SU-DHL-6 (cell line): ENCODE data around the gene ASTN2.

ENCODE experiments used
- H2AFZ ChIP-seq: fragments of 200-600 bp; sonication (generic); 2 replicates; pipeline ENCODE4 v1.6.1; 2014; ENCODE audit warnings: low read depth, mild to moderate bottlenecking, moderate library complexity, mixed read lengths, antibody characterized with exemption, low read length; ENCODE audit not compliant: severe bottlenecking
- H3F3A ChIP-seq: fragments of 200-600 bp; shearing (Covaris generic); 2 replicates; pipeline ENCODE4 v1.6.0; 2016; ENCODE audit warnings: antibody characterized with exemption, mild to moderate bottlenecking; ENCODE audit not compliant: insufficient read depth
- H3K27ac ChIP-seq: fragments of 200-600 bp; sonication (generic); 2 replicates; pipeline ENCODE4 v1.5.1; 2016; ENCODE audit warnings: low read depth, mild to moderate bottlenecking, low read length, moderate library complexity, mixed read lengths
- H3K27me3 ChIP-seq: fragments of 200-600 bp; sonication (generic), shearing (Covaris generic); 2 replicates; pipeline ENCODE4 v1.6.0; 2014; ENCODE audit warnings: mild to moderate bottlenecking, low read length
- H3K36me3 ChIP-seq: fragments of 200-600 bp; sonication (generic); 2 replicates; pipeline ENCODE4 v1.6.1; 2014; ENCODE audit warnings: mild to moderate bottlenecking, low read length, mixed read lengths
- H3K4me2 ChIP-seq: fragments of 300-600, 200-600 bp; shearing (Covaris generic), sonication (generic); 2 replicates; pipeline ENCODE4 v1.6.0; 2014; ENCODE audit warnings: low read length, low read depth, mild to moderate bottlenecking; ENCODE audit not compliant: poor library complexity, severe bottlenecking
- H3K4me3 ChIP-seq: fragments of 200-600 bp; sonication (generic); 2 replicates; pipeline ENCODE4 v1.5.1; 2014; ENCODE audit warnings: antibody characterized with exemption, low read length, mild to moderate bottlenecking, mixed read lengths; ENCODE audit not compliant: insufficient read depth, poor library complexity, severe bottlenecking
- H3K79me2 ChIP-seq: fragments of 200-600 bp; sonication (generic); 2 replicates; pipeline ENCODE4 v1.6.1; 2014; ENCODE audit warnings: mild to moderate bottlenecking, low read length, moderate library complexity; ENCODE audit not compliant: insufficient read depth
- H3K9ac ChIP-seq: fragments of 200-600 bp; sonication (generic); 2 replicates; pipeline ENCODE4 v1.7.0; 2014; ENCODE audit warnings: mild to moderate bottlenecking, low read length
- H3K9me2 ChIP-seq: fragments of 200-600 bp; sonication (generic); replicated peaks from 2 replicates; pipeline ENCODE4 v1.6.1; 2014; ENCODE audit warnings: low read length; ENCODE audit not compliant: insufficient read depth
- H3K9me3 ChIP-seq: fragments of 200-600 bp; sonication (generic); 2 replicates; pipeline ENCODE4 v1.6.1; 2014; ENCODE audit warnings: low read length, mixed read lengths; ENCODE audit not compliant: insufficient read depth
- H4K20me1 ChIP-seq: fragments of 200-600 bp; sonication (generic); 2 replicates; pipeline ENCODE4 v1.6.1; 2014; ENCODE audit warnings: low read depth, mild to moderate bottlenecking, antibody characterized with exemption, low read length, moderate library complexity, mixed read lengths
- CTCF ChIP-seq: fragments of 200-600 bp; sonication (generic); IDR thresholded peaks from one replicate; pipeline ENCODE4 v1.5.1; 2017; ENCODE audit warnings: antibody characterized with exemption, mild to moderate bottlenecking, low read length, moderate library complexity; ENCODE audit not compliant: insufficient read depth, poor library complexity, severe bottlenecking
- EZH2phosphoT487 ChIP-seq: fragments of 200-600 bp; sonication (generic), shearing (Covaris generic); conservative IDR thresholded peaks from 2 replicates; pipeline ENCODE4 v1.6.1; 2018; ENCODE audit warnings: mild to moderate bottlenecking, antibody characterized with exemption, low read length, moderate library complexity, mixed read lengths

ASTN2 gene

GRCh38 chr9:116700279-116700678 is 714.6 kb downstream of the ASTN2 start:
- no peaks in the 10 kb centered on the region for H3K9me3 ChIP-seq
- H3F3A ChIP-seq: no peaks in the 10 kb centered on the region
- no peaks in the 10 kb centered on the region for H4K20me1 ChIP-seq
- no peaks in the 10 kb centered on the region for H3K9me2 ChIP-seq
- TF ChIP-seq CTCF: no peak
- H3K27me3 ChIP-seq: no peaks in the 10 kb centered on the region
- H3K27ac ChIP-seq: no peak overlapping the region
- H2AFZ ChIP-seq: no peak overlapping the region
- peaks cover 16% of the 10 kb centered on the region for H3K79me2 ChIP-seq
- H3K4me3 ChIP-seq: no peak overlapping the region
- H3K4me2 ChIP-seq: no peak overlapping the region
- H3K9ac ChIP-seq: no peak overlapping the region
- 0 out of 2 replicates have a peak, but pooled peaks cover 8% of the 10 kb centered on the region for H3K36me3 ChIP-seq

GRCh38 chr9:116697887-116698286 is 717.0 kb downstream of the ASTN2 start:
- Histone ChIP-seq H2AFZ (no peak overlapping the region), H4K20me1 (no peaks in the 10 kb centered on the region), H3K27ac (no peak overlapping the region), H3K4me3 (no peak overlapping the region), H3F3A (no peaks in the 10 kb centered on the region), H3K27me3 (no peaks in the 10 kb centered on the region), H3K79me2 (peaks cover 37% of the 10 kb centered on the region), H3K36me3 (0 out of 2 replicates have a peak, but pooled peaks cover 8% of the 10 kb centered on the region), H3K4me2 (no peak overlapping the region), H3K9me2 (no peaks in the 10 kb centered on the region), H3K9ac (no peak overlapping the region), H3K9me3 (no peaks in the 10 kb centered on the region)
- TF ChIP-seq CTCF (no peak), EZH2phosphoT487 (no peak)

DNA sequence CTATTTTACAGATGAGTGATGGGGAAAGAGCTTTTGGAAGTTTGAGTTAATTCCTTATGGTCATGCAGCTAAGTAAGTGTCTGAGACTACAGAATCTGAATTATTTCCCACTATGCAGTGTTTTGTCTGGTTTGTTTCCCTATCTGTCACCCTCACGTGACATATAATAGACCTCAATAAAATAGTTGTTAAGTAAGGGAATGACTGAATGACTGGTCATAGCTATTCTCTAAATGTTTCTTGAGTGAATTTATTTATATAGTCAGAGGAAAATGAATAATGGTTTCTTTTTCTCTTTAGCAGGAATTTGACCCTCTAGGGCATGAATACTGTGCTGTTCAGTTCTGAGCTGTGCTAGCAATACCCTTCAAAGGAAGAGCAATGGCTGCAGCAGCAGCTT is 717.5 kb downstream of the ASTN2 start:
- TF ChIP-seq CTCF (no peak), EZH2phosphoT487 (no peak)
- peaks cover 42% of the 10 kb centered on the region for H3K79me2 ChIP-seq

More for the DNA sequence above, 717.5 kb downstream of the ASTN2 start:
- Histone ChIP-seq H3K4me3 (no peak overlapping the region), H3K27me3 (no peaks in the 10 kb centered on the region), H3K27ac (no peak overlapping the region), H2AFZ (no peak overlapping the region), H3K4me2 (no peak overlapping the region), H4K20me1 (no peaks in the 10 kb centered on the region), H3K9ac (no peak overlapping the region), H3F3A (no peaks in the 10 kb centered on the region), H3K36me3 (0 out of 2 replicates have a peak, but pooled peaks cover 8% of the 10 kb centered on the region), H3K9me3 (no peaks in the 10 kb centered on the region), H3K9me2 (no peaks in the 10 kb centered on the region)
